Upper lobe of right lung (tissue), 1 donor: ENCODE measurements around the gene BST1. TPM values are rescaled to one million over a fixed set of nuclear protein-coding genes. Genes with fewer than 3 reads are reported as not detected.

Experiments used
- ATAC-seq: fragments of 200-7000 bp; cut with Tn5 transposase; one replicate; pipeline ENCODE4 v1.9.1; 2020; ENCODE audit warnings: mild to moderate bottlenecking, moderate library complexity
- DNase-seq: peaks from one replicate; pipeline ENCODE4 v3.0.0-alpha.2; 2020
- H3K27ac ChIP-seq: fragments of 200-600 bp; one replicate; pipeline ENCODE4 v1.8.0; 2022
- H3K27me3 ChIP-seq: fragments of 200-600 bp; one replicate; pipeline ENCODE4 v1.8.0; 2022; ENCODE audit warnings: mild to moderate bottlenecking
- H3K36me3 ChIP-seq: fragments of 200-600 bp; one replicate; pipeline ENCODE4 v1.8.0; 2022
- H3K4me1 ChIP-seq: fragments of 200-600 bp; one replicate; pipeline ENCODE4 v1.8.0; 2022
- H3K4me3 ChIP-seq: fragments of 200-600 bp; one replicate; pipeline ENCODE4 v1.8.0; 2022; ENCODE audit warnings: mild to moderate bottlenecking
- H3K9me3 ChIP-seq: fragments of 200-600 bp; one replicate; pipeline ENCODE4 v1.8.0; 2022
- CTCF ChIP-seq: fragments of 200-600 bp; IDR thresholded peaks from one replicate; pipeline ENCODE4 v1.8.0; 2022; ENCODE audit warnings: antibody characterized with exemption
- intact Hi-C: fragments of 100-400 bp; cut with DNase I; formaldehyde crosslinking; loops from one replicate; pipeline ENCODE4 v1.11.0; 2022
- total RNA-seq: library from RNA; stranded (reverse); fragmentation: NEBNext Ultra II Directional; extraction: Animal tissue kit (Norgen Biotek cat#: 25700); gene quantifications from one replicate; pipeline ENCODE4 v1.2.1, GENCODE V29; 2021
- donor health status: DM: no; HTN: yes; CAD: no; lungs with severe emphysema.

Gene BST1
- total RNA-seq, 1 donor from 2014 or later, result 11.0 TPM

DNA sequence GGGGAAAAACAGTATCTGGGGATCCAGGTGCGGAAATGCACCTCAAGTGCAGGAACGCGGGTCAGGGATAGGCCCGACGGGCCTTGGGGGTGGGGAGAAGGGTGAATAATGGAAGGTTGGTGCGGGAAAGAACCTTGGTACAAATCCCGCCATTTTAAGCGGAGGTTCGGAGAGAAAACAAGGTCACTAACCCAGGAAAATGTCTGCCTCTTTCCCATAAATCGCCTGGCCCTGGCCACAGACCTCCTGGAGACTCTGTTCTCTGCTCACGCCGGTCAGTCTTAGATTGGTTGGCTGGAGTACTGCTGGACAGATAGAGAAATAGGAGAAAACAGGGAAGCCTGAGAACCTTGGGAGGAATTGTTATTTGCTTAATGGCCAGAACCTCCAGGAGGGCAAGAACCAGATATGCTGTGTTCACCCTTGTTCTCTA, 46.8 kb upstream of the BST1 start:
- intact Hi-C loops, result no loop called here
- H3K9me3 ChIP-seq, result no peaks in the 10 kb centered on the region
- peaks cover 27% of the 10 kb centered on the region for H3K4me1 ChIP-seq
- no peaks in the 10 kb centered on the region for H3K27me3 ChIP-seq
- peak overlapping the region; percentile 68 for H3K4me3 ChIP-seq
- no peaks in the 10 kb centered on the region for H3K36me3 ChIP-seq
- TF ChIP-seq CTCF, result no peak
- ATAC-seq (peak; percentile 41), DNase-seq (no peak)
- H3K27ac ChIP-seq, result peak overlapping the region; percentile 99

GRCh38 chr4:15657366-15657765, 45.5 kb upstream of the BST1 start:
- no peak overlapping the region for H3K27ac ChIP-seq
- DNase-seq, result no peak
- intact Hi-C loops, result no loop called here

DNA sequence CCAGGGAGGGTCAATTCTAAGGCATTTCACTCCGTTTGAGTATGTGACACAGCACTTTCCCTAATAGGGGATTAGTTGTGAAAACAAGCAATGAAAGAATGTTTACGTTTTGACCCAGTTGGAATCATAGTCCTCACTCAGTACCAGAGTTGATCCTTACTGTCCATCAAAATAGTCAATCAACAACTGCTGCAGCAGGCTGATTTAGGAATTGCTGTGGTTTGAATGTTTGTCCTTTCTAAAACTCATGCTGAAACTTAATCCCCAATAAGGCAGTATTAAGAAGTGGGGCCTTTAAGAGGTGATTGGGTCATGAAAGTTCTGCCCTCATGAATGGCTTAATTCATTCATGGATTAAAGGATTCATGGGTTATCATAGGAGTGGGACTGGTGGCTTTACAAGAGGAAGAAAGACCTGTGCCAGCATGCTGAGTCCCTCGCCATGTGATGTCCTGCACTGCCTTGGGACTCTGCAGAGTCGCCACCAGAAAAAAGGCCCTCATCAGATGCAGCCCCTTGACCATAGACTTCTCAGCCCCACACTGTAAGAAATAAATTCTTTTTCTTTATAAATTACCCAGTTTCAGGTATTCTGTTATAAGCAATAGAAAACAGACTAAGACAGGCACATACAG, 44.6 kb upstream of the BST1 start:
- no peaks in the 10 kb centered on the region for H3K36me3 ChIP-seq
- no peaks in the 10 kb centered on the region for H3K9me3 ChIP-seq
- DNase-seq (no peak), ATAC-seq (no peak)
- no peak overlapping the region for H3K27ac ChIP-seq
- intact Hi-C loops, result no loop called here
- H3K27me3 ChIP-seq, result no peaks in the 10 kb centered on the region
- no peak for TF ChIP-seq CTCF
- peaks cover 6% of the 10 kb centered on the region for H3K4me1 ChIP-seq
- H3K4me3 ChIP-seq, result no peak overlapping the region

More at GRCh38 chr4:15657366-15657765, 45.5 kb upstream of the BST1 start:
- no peak for ATAC-seq
- Histone ChIP-seq H3K36me3 (no peaks in the 10 kb centered on the region), H3K9me3 (no peaks in the 10 kb centered on the region), H3K27me3 (no peaks in the 10 kb centered on the region), H3K4me1 (peaks cover 14% of the 10 kb centered on the region), H3K4me3 (no peak overlapping the region)
- TF ChIP-seq CTCF, result no peak

GRCh38 chr4:15658781-15659180, 44.1 kb upstream of the BST1 start:
- no peak overlapping the region for H3K4me3 ChIP-seq
- H3K9me3 ChIP-seq, result no peaks in the 10 kb centered on the region
- no peak overlapping the region for H3K27ac ChIP-seq
- no peak for TF ChIP-seq CTCF
- H3K4me1 ChIP-seq, result peaks cover 6% of the 10 kb centered on the region
- no peaks in the 10 kb centered on the region for H3K36me3 ChIP-seq
- ATAC-seq (no peak), DNase-seq (no peak)
- H3K27me3 ChIP-seq, result no peaks in the 10 kb centered on the region
- intact Hi-C loops, result no loop called here

GRCh38 chr4:15659768-15660570, 42.9 kb upstream of the BST1 start:
- no peak for TF ChIP-seq CTCF
- ATAC-seq (peak; percentile 29), DNase-seq (no peak)
- Histone ChIP-seq H3K4me1 (peaks cover 6% of the 10 kb centered on the region), H3K27me3 (no peaks in the 10 kb centered on the region), H3K4me3 (no peak overlapping the region), H3K36me3 (no peaks in the 10 kb centered on the region), H3K27ac (no peak overlapping the region), H3K9me3 (no peaks in the 10 kb centered on the region)
- intact Hi-C loops, result no loop called here
